Prostate gland (tissue), 2 donors: ENCODE data around the gene NIPA2. TPM values are rescaled to one million over a fixed set of nuclear protein-coding genes. Genes with fewer than 3 reads are reported as not detected.
"Not testable (repeated sequence)": the region's sequence is repeated elsewhere in the genome, so short reads cannot be mapped to it uniquely, and the experiment has no call there.

ENCODE experiments used
- DNase-seq: peaks from one replicate; pipeline ENCODE4 v3.0.0-alpha.2; 2019; ENCODE audit warnings: low spot score
- H3K27ac ChIP-seq, 2 donors: fragments of 200-600 bp; sonication (generic); 2 replicates each; pipeline ENCODE4 v1.5.1; 2017 to 2019
- H3K27me3 ChIP-seq: fragments of 200-600 bp; sonication (generic); replicated peaks from 2 replicates; pipeline ENCODE4 v1.5.1; 2019; ENCODE audit not compliant: insufficient read depth
- H3K36me3 ChIP-seq, 2 donors: fragments of 200-600 bp; sonication (generic); 1 replicate in 1 of 2; 2 replicates in 1 of 2; pipeline versions ENCODE4 v1.5.1 to v1.8.1; 2017 to 2019
- H3K4me1 ChIP-seq: fragments of 200-600 bp; sonication (generic); replicated peaks from 2 replicates; pipeline ENCODE4 v1.5.1; 2019
- H3K4me3 ChIP-seq, 2 donors: fragments of 200-600 bp; sonication (generic); 2 replicates each; pipeline ENCODE4 v1.5.1; 2017 to 2019
- H3K9me3 ChIP-seq: fragments of 200-600 bp; sonication (generic); 2 replicates; pipeline ENCODE4 v1.5.1; 2017
- CTCF ChIP-seq, 4 experiments: fragments of 200-600 bp in 2 of 4; fragments of 450-650 bp in 2 of 4; sonication (generic) in 2 of 4; IDR thresholded peaks; 1 replicate in 3 of 4; 2 replicates in 1 of 4; pipeline ENCODE4 v1.5.1; 2016 to 2019; ENCODE audit warnings: antibody characterized with exemption in 4 of 4, mild to moderate bottlenecking in 2 of 4, moderate library complexity in 2 of 4
- POLR2A ChIP-seq: fragments of 450-650 bp; IDR thresholded peaks from one replicate; pipeline ENCODE4 v1.6.1; 2016; ENCODE audit warnings: antibody characterized with exemption, mild to moderate bottlenecking
- POLR2AphosphoS5 ChIP-seq: sonication (generic); formaldehyde crosslinking; IDR thresholded peaks from one replicate; pipeline ENCODE4 v1.6.1; 2017; ENCODE audit warnings: antibody characterized with exemption
- WGBS: methylation state at CpG from one replicate; pipeline ENCODE4 v1.1.5; 2018; 5-methylcytosine and 5-hydroxymethylcytosine counted together
- intact Hi-C: fragments of 100-400 bp; cut with DNase I; formaldehyde crosslinking; loops from one replicate; pipeline ENCODE4 v1.14.2; 2022
- total RNA-seq, 2 donors: library from RNA; depleted of rRNA; stranded (reverse); fragments of >200 nt; gene quantifications; one replicate each; pipeline ENCODE4 v1.1.0, GENCODE V29; 2016

NIPA2 gene
- total RNA-seq, 2 donors from 2014 or later = 34.9 to 43.6 TPM

- Histone ChIP-seq H3K4me3 (no peak overlapping the region), H3K27me3 (no peaks in the 10 kb centered on the region), H3K27ac (no peak overlapping the region), H3K9me3 (no peaks in the 10 kb centered on the region), H3K4me1 (no peaks in the 10 kb centered on the region), H3K36me3 (no peaks in the 10 kb centered on the region)
- DNase-seq = no peak
- no peak for TF ChIP-seq POLR2A
- TF ChIP-seq CTCF (IDR thresholded peaks at IDR 0.05) = no peak
- no peak for TF ChIP-seq POLR2AphosphoS5
- intact Hi-C loops = no loop called here
Observed at GRCh38 chr15:22796079-22796478, 42.4 kb upstream of the NIPA2 start.

- Histone ChIP-seq H3K36me3 (no peaks in the 10 kb centered on the region), H3K9me3 (no peaks in the 10 kb centered on the region), H3K4me1 (no peaks in the 10 kb centered on the region), H3K27me3 (no peaks in the 10 kb centered on the region), H3K4me3 (no peak overlapping the region), H3K27ac (no peak overlapping the region)
- 90% methylated on average over 2 of the region's 2 CpGs for WGBS
- no peak for DNase-seq
- TF ChIP-seq POLR2AphosphoS5 (no peak), POLR2A (no peak), CTCF (IDR thresholded peaks at IDR 0.05) (no peak)
- intact Hi-C loops = no loop called here
Observed at GRCh38 chr15:22799902-22800301, 38.6 kb upstream of the NIPA2 start.

GRCh38 chr15:22803006-22803405 lies 35.5 kb upstream of the NIPA2 start:
- intact Hi-C loops, H3K4me1 ChIP-seq, DNase-seq, H3K9me3 ChIP-seq, H3K27ac ChIP-seq, H3K36me3 ChIP-seq, H3K27me3 ChIP-seq, H3K4me3 ChIP-seq: not testable (repeated sequence)
- 93% methylated on average over 10 of the region's 10 CpGs for WGBS

- H3K4me3 ChIP-seq = no peak overlapping the region
- WGBS = 87% methylated on average over 11 of the region's 11 CpGs
- no peak for DNase-seq
- intact Hi-C loops = no loop called here
- H3K4me1 ChIP-seq = no peaks in the 10 kb centered on the region
- no peaks in the 10 kb centered on the region for H3K9me3 ChIP-seq
- no peaks in the 10 kb centered on the region for H3K36me3 ChIP-seq
- H3K27ac ChIP-seq = no peak overlapping the region
- H3K27me3 ChIP-seq = no peaks in the 10 kb centered on the region
- no peak for TF ChIP-seq POLR2AphosphoS5
- no peak for TF ChIP-seq POLR2A
- TF ChIP-seq CTCF (IDR thresholded peaks at IDR 0.05) = no peak
Observed at GRCh38 chr15:22806156-22806555, 32.3 kb upstream of the NIPA2 start.

GRCh38 chr15:22806664-22807063 lies 31.8 kb upstream of the NIPA2 start:
- no peak for TF ChIP-seq POLR2AphosphoS5
- TF ChIP-seq CTCF (IDR thresholded peaks at IDR 0.05) = no peak
- TF ChIP-seq POLR2A = no peak
- Histone ChIP-seq H3K4me1 (no peaks in the 10 kb centered on the region), H3K27ac (no peak overlapping the region), H3K4me3 (no peak overlapping the region), H3K36me3 (no peaks in the 10 kb centered on the region), H3K27me3 (no peaks in the 10 kb centered on the region), H3K9me3 (no peaks in the 10 kb centered on the region)
- WGBS = 47% methylated on average over 2 of the region's 2 CpGs
- intact Hi-C loops = no loop called here
- no peak for DNase-seq

- H3K9me3 ChIP-seq, H3K4me3 ChIP-seq, H3K27ac ChIP-seq, H3K4me1 ChIP-seq, DNase-seq, H3K36me3 ChIP-seq, H3K27me3 ChIP-seq, intact Hi-C loops: not testable (repeated sequence)
- 97% methylated on average over 9 of the region's 9 CpGs for WGBS
Observed at GRCh38 chr15:22807831-22808230, 30.6 kb upstream of the NIPA2 start.
